Testis (tissue), 2 donors: ENCODE data around the gene GSG1.

ENCODE experiments used
- POLR2A ChIP-seq: fragments of 450-650 bp; IDR thresholded peaks from one replicate; pipeline ENCODE4 v1.6.1; 2017; ENCODE audit warnings: antibody characterized with exemption, mild to moderate bottlenecking, moderate library complexity
- TF ChIP-seq, protein P1 (sequence below), 3 experiments: fragments of 450-650 bp in 2 of 3; fragments of 200-600 bp in 1 of 3; sonication (generic) in 1 of 3; IDR thresholded peaks; one replicate each; pipeline ENCODE4 v1.5.1; 2016 to 2019; ENCODE audit warnings: antibody characterized with exemption in 3 of 3, mild to moderate bottlenecking in 2 of 3, moderate library complexity in 1 of 3

- TF ChIP-seq, protein P1, sequence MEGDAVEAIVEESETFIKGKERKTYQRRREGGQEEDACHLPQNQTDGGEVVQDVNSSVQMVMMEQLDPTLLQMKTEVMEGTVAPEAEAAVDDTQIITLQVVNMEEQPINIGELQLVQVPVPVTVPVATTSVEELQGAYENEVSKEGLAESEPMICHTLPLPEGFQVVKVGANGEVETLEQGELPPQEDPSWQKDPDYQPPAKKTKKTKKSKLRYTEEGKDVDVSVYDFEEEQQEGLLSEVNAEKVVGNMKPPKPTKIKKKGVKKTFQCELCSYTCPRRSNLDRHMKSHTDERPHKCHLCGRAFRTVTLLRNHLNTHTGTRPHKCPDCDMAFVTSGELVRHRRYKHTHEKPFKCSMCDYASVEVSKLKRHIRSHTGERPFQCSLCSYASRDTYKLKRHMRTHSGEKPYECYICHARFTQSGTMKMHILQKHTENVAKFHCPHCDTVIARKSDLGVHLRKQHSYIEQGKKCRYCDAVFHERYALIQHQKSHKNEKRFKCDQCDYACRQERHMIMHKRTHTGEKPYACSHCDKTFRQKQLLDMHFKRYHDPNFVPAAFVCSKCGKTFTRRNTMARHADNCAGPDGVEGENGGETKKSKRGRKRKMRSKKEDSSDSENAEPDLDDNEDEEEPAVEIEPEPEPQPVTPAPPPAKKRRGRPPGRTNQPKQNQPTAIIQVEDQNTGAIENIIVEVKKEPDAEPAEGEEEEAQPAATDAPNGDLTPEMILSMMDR (IDR thresholded peaks at IDR 0.05), result no peak
- TF ChIP-seq POLR2A, result no peak
These were observed 45.0 kb upstream of the GSG1 start for GRCh38 chr12:13148485-13148847.
